Measurements from ENCODE around the gene KIT.

The KIT gene

GRCh38 chr4:54750341-54750740 is 92.6 kb downstream of the KIT start:
- no peak for DNase-seq

GRCh38 chr4:54754394-54754793 is 96.6 kb downstream of the KIT start:
- no peak for DNase-seq

- no peak for DNase-seq
Measured at GRCh38 chr4:54764476-54764875, 106.7 kb downstream of the KIT start.

DNA sequence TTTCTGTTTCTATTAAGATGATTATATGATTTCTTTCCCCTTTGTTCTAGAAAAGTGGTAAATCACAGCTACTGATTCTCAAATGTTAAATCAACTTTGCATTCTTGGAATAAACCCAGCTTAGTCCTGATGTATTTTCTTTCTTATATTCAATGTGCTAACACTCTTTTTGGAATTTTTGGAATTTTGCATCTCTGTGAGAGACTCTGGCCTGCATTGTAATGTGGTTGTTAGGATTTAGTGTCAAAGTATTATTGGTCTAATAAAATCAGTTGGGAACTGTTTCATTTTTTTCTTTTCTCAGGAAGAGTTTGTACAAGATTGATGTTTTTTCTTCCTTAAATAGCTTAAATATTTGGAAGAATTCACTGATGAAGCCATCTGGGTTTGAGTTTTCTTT is 109.6 kb downstream of the KIT start:
- no peak for DNase-seq

GRCh38 chr4:54773022-54773421 is 115.3 kb downstream of the KIT start:
- DNase-seq = no peak

DNA sequence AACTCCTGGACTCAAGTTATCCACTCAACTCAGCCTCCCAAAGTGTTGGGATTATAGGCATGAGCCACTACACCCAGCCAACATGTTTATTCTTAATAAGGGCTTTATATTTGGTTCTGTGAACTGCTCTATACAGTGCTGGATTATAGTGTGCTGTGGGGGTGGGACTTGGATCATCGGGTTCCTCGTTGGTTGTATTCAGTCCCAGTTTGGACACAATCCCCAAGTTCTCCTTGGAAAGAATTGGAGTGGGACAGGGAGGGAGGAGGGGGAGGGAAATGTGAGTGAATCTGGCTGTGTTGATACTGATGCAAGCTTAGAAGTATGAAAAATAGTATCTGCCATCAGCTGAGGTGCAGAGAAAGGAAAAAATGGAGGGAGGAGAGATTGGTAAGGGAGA is 121.3 kb downstream of the KIT start:
- DNase-seq = no peak

- no peak for DNase-seq
Measured at GRCh38 chr4:54779476-54780148, 121.9 kb downstream of the KIT start.

DNA sequence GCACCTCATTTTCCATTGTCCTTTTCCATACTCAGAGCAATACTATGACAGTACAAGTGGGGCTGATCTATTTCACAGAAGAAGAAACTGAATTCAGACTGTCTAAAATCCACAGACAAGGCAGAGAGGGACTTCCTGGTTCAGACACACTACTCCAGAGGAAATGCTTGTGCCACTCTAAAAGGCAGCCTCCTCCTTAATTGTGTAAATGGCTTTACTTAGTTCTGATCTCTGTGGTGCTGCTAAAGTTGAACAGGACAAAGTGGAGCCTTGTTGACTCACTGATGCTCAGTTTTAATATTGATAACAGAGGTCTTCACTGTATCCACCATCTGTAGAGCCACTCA is 122.4 kb downstream of the KIT start:
- DNase-seq = no peak

DNA sequence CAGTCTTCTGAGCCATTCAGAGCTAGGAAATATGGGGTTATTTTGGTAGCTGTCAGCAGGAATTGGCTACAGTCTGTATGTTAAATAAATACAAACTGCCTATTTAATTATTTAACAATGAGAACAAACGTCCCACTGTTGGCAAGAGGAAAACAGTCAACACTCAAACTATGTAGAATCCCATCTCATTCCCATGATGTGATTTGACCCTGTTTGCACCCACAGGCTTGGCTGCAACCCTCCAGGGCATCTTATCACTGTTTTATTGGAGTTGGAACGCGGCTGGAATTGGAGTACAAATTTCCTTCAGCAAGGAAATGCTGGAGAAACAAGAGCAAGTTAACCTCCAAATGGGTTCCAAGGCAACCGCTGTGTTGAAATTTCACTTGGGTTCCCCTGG is 124.0 kb downstream of the KIT start:
- no peak for DNase-seq

- no peak for DNase-seq
Measured at GRCh38 chr4:54783402-54784110, 125.8 kb downstream of the KIT start.

GRCh38 chr4:54784161-54784671 is 126.5 kb downstream of the KIT start:
- no peak for DNase-seq
